Effector CD8-positive, alpha-beta T cell (primary cell): ENCODE results near the gene ITGA6.
"Not testable (repeated sequence)": the region's sequence is repeated elsewhere in the genome, so short reads cannot be mapped to it uniquely, and the experiment has no call there.

ENCODE experiments used
- DNase-seq: peaks from one replicate; lab custom pipeline; 2025; lab: John Stamatoyannopoulos, UW

Gene ITGA6

DNA sequence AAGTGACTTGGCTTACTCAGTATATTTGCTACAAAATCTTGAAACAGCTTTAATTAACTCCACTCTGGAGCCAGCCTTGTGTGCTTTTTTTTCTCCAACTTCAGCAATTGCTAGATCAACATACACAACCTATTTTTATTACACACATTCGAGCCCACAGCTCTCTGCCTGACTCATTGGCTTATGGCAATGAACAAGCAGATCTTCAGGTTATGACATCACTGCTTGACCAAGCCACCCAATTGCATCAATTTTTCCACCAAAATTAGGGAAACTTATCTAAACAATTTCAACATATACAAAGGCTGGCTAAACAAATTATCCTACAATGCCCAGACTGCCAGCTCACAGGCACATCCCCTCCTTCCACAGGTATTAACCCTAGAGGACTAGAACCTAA, 88.9 kb downstream of the ITGA6 start:
- no peak for DNase-seq

DNA sequence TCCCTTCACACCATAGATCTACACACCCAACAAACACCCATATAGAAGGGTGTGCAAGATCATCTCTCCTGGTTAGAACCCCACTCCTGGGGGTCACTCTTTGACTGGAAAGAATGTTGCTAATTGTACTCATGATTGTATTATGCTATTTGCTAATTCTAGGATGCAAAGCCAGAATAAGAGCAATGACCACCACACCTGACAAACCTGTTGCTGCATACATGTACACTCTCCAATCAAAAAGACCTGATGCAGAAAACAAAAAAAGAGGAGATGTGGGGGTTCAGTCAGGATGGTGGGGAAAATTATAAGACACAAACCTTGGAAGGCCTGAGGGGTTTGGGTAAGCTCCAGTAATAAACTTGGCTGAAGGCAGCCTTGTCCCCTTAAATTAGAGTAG, 91.6 kb downstream of the ITGA6 start:
- DNase-seq: no peak

DNA sequence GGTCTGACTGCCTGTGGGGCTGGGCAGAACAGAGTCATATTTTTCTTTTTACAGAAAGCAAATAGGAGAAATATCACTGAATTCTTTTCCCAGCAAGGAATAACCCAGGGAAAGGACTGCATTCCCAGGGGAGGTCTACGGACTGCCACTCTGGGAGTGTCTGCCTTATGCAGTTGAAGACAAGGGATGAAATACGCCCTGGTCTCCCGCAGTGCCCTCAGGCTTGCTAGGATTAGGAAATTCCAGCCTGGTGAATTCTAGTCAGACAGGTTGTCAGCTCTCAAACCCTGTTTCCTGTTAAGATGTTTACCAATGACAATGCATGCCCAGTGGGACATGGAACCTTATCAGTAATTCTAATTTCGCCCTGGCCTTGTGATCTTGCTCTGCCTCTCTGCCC, 98.2 kb downstream of the ITGA6 start:
- no peak for DNase-seq

DNA sequence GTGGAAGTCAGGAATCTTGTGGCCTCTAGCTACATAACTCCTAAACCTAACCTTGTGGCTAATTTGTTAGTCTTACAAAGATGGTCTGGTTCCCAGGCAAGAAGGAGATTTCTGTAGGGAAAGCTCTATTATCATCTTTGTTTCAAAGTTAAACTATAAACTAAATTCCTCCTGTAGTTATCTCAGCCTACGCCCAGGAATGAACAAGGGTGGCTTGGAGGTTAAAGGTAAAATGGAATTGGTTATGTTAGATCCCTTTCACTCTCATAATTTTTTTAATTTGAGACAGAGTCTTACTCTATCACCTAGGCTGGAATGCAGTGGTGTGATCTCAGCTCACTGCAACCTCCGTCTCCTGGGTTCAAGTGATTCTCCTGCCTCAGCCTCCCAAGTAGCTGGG, 103.9 kb downstream of the ITGA6 start:
- DNase-seq: no peak

DNA sequence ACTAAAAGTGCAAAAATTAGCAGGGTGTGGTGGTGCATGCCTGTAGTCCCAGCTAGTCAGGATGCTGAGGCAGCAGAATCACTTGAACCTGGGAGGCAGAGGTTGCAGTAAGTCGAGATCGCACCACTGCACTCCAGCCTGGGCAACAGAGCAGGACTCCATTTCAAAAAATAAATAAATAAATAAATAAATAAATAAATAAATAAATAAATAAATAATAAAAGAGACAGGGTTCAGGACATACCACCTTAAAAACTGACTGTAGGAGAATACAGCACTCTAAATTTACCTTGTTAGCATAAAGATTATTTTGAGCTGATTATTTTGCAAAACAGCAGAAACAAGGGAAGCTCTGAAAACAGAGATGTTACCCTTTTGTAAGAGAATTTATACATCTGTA, 105.1 kb downstream of the ITGA6 start:
- not testable (repeated sequence) for DNase-seq

DNA sequence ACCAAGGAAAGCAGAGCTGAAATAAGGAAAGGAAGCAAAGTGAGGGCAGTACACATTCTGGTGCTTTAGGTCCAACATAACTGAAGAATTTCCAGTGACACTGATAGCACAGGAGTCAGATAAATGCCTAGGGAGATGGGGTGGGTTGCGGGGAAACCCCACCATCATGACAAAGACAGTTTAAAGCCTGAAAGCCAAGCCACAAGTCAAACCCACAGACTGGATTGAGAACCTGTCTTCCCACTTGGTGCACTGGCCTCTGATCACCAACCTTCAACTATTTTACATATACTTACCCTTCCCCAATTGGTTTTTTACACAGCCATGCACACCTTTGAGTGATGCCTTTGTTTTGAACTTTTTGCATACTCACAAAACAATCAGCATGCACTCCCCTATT, 106.3 kb downstream of the ITGA6 start:
- DNase-seq: no peak

DNA sequence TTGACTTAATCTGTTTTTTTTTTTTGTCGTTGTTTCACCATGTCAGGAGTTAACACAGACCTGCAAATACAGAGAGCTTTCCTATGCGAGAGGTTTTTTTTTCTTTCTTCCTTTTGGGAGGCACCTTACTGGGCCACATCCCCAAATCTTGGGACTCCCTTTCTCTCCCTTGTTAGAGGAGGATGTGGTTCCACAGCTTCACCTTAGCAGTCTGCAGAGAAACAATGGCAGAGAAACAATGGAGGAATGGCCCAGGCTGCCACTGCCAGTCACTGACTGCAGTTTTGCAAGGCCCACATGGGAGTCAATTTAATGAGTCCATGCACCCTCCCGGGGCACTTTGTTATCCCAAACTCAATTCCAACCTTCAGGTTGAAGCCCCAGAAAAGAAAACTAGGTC, 107.7 kb downstream of the ITGA6 start:
- DNase-seq: no peak

DNA sequence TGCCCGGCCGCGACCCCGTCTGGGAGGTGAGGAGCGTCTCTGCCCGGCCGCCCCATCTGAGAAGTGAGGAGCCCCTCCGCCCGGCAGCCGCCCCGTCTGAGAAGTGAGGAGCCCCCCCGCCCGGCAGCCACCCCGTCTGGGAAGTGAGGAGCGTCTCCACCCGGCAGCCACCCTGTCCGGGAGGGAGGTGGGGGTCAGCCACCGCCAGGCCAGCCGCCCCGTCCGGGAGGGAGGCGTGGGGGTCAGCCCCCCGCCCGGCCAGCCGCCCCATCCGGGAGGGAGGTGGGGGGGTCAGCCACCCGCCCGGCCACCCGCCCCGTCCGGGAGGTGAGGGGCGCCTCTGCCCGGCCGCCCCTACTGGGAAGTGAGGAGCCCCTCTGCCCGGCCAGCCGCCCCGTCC, 110.5 kb downstream of the ITGA6 start:
- DNase-seq: not testable (repeated sequence)

DNA sequence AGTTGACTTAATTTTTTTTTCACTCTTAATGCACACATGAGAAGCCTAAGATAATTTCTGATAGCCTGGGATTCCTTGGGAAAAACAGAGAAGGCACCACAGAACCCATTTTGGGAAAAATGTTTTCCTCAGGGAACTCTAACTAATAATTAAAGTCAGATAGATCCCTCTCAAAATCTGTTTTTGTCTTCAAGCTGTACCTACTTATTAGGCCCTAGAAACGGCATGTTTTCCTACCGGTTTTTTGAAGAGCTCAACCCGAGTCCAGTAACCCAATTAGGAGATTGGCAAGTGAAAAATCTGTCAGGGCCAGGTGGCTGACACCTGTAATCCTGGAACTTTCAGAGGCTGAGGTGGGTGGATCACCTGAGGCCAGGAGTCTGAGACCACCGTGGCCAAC, 112.4 kb downstream of the ITGA6 start:
- DNase-seq: no peak

DNA sequence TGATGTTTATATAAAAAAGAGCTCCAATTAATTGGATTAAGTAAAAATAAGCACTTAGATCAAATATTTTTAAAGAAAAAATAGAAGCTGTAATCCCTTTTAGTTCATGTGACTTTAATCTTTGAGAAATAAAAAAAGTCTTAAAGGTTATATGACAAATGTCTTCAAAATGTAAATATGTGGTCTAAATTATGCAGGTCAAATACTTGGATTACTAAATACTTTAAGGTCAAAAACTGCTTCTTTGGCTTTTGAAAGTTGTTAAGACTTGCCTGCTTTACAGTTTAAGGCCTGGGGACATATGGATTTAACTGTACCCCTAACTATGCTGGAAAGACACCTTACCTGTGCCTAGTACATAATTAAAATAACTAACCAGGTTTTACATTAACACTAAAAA, 113.0 kb downstream of the ITGA6 start:
- no peak for DNase-seq

DNA sequence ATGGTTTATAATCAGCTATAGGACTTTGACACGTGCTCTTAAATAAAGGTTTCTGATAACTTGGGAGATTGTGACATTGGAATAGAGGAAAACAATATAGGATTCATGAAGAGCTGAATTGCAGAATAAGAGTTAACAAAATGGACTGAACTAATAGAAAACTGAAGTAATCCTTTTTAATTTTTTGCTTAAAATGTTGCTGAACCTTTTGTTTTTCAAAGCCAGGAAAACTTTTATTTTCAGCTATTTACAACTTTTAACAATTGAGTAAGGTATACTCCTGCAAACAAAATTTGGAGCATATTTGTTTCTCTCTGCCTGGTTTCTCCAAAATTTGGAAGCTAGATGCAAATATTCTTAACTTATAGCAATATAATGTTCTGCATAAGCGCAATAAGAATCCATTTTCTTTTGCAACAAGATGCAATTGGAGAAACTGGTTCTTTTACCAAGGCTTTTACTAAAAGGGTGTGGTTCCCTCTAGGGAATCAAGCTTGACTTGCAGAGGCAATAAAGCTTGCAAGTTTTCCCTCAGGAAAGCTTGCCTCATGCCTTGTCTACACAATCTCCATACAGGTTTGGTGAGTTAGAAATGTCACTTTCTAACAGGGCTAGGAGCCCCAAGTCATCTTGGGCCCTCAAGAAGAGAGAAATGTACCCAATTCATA, 118.2 kb downstream of the ITGA6 start:
- DNase-seq: no peak

DNA sequence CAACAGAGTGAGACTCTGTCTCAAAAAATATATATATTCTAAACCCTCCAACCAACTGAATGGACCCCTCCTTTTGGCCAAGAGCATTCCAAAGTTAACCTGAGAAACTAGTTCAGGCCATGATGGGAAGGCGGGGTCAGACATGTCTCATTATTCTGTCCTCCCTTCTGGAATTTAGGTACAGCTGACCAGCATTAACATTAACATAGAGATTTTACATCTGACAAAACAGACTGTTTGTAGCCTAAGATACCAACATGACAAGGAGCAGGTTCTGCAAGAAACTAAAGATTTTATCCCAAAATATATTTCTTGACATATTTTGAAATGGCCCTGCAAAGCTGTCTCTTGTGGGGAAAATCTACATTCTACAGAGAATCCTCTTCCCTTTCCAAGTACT, 121.7 kb downstream of the ITGA6 start:
- DNase-seq: no peak

DNA sequence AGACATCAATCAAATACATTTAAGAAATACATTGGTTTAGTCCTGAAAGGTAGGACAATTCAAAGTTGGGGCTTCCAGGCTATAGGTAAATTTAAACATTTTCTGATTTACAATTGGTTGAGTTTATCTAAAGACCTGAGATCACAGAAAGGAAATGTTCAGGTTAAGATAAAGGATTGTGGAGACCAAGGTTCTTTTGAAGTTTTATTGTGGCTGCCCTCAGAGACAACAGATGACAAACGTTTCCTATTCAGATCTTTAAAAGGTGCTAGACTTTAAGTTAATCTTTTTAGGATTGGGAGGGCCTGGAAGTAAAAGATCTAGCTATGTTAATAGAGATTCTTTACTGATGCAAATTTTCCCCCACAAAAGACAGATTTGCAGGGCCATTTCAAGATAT, 122.4 kb downstream of the ITGA6 start:
- DNase-seq: peak; percentile 1

DNA sequence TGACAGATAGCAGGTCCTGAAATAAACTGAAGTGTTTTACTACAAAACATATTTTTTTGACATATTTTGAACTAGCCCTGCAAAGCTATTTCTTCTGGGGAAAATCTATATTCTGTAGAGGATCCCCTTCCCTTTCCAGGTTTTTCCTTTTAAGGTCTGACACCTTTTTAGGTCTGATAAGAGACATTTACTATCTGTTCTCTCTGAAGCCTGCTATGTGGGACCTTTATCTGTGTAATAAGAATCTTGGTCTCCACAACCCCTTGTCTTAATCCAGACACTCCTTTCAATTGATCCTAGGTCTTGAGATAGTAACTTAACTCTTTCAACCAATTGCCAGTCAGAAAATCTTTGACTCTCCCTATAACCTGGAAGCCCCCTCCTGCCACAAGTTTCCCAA, 123.0 kb downstream of the ITGA6 start:
- DNase-seq: no peak

DNA sequence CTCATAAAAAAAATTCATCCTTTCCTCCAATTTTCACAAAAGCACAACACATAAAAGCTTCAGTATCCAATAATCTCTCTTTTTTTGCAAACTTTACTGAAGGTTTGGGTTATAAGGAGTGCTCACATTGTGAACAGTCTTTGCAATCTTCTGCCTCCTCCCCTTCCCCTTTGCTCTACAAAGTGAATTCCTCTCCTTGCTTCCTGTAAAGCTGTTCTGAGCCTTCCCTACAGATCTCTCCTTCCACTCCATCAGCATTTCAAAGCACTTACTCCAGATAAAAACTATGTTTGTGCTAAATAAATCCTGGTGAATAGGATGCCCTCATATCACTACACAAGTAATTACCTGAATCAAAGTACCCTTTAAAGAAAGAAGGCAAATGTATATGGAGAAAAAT, 123.9 kb downstream of the ITGA6 start:
- DNase-seq: no peak

DNA sequence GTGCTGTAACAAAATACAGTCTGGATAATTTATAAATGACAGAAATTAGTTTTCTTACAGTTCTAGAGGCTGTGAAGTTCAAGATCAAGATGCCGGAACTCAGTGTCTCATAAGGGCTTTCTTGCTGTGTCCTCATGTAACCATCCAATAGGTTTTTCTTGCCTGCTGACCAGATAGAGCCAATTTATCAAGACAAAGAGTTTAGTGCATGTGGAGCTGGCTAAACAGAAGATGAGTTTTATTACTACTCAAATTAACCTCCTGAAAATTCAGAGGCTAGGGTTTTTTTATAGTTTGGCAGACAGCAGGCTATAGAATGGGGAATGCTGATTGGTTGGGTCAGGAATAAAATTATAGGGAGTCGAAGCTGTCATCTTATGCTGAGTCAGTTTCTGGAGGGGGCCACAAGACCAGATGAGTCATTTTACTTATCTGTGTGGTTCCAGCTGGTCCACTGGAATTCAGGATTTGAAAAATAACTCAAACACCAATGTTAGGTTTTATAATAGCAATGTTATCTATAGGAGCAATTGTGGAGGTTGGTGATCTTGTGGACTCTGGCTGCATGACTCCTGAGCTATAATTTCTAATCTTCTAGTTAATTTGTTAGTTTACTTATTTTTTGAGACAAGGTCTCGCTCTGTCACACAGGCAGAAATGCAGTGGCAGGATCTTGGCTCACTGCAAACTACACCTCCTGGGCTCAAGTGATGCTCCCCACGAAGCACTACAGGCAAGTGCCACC, 125.3 kb downstream of the ITGA6 start:
- DNase-seq: no peak

DNA sequence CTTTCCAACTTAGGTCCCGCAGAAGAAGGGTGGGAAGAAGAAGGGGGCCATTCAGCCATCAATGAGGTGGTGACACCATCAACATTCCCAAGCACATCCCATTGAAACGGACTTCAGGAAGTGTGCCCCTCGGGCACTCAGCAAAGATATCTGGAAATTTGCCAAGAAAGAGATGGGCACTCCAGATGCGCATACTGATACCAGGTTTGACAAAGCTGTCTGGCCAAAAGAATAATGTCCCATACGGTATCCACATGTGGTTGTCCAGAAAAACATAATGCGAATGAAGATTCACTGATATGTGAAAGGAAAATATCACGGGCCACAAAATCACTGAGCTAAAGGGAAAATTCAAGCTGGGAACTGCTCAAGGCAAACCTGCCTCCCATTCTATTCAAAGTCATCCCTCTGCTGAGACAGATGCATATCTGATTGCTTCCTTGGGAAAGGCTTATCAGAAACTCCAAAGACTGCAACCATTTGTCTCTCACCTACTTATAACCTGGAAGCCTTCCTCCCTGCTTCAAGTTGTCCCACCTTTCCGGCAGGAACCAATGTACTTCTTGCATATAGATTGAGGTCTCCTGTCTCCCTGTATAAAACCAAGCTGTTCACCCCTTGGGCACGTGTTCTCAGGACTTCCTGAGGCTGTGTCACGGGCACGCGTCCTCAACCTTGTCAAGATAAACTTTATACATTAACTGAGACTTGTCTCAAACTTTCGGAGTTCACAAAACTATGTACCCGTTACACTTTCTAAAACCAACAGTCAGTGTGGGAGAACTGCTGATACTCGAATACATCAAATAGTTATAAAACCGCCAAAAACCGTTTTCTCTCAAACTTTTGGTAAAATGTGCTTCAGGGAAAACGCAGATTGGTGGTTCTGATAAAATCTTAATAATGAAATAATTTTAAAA, 127.2 kb downstream of the ITGA6 start:
- DNase-seq: no peak

DNA sequence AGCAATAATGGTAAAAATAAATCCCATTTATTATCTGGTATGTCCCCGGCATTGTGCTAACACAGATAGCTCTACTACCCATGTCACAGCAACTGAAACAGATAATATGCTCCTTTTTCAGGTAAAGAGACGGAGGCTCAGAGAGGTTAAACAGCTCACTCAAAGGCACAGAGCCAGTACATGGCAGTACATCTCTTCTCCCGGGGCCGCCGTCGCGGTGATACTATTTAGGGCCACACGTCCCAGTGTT, 127.8 kb downstream of the ITGA6 start:
- no peak for DNase-seq
